Tibial nerve (tissue), 4 donors: ENCODE results near the gene LMCD1. TPM values are rescaled to one million over a fixed set of nuclear protein-coding genes. Genes with fewer than 3 reads are reported as not detected.
A peak's percentile ranks its signal among the peaks of the same experiment; 100 is the strongest.

ENCODE experiments used
- DNase-seq, 2 donors: peaks; one replicate each; pipeline ENCODE4 v3.0.0-alpha.2; 2019; ENCODE audit warnings: low spot score in 2 of 2
- H3K27ac ChIP-seq, 4 donors: fragments of 200-600 bp; sonication (generic) in 3 of 4; one replicate each; pipeline ENCODE4 v1.5.1; 2017 to 2019; ENCODE audit warnings: mild to moderate bottlenecking in 1 of 4
- H3K27me3 ChIP-seq, 2 donors: fragments of 200-600 bp; sonication (generic) in 1 of 2; one replicate each; pipeline versions ENCODE4 v1.5.1 to v1.6.0; 2017 to 2019
- H3K36me3 ChIP-seq, 3 donors: fragments of 200-600 bp; sonication (generic); one replicate each; pipeline ENCODE4 v1.5.1; 2018 to 2019
- H3K4me1 ChIP-seq, 4 donors: fragments of 200-600 bp; sonication (generic) in 3 of 4; one replicate each; pipeline ENCODE4 v1.5.1; 2017 to 2019
- H3K4me3 ChIP-seq, 4 donors: fragments of 200-600 bp; sonication (generic) in 3 of 4; one replicate each; pipeline ENCODE4 v1.5.1; 2017 to 2019; ENCODE audit warnings: mild to moderate bottlenecking in 1 of 4, moderate library complexity in 1 of 4
- H3K9me3 ChIP-seq, 4 donors: fragments of 200-600 bp; sonication (generic) in 3 of 4; one replicate each; pipeline ENCODE4 v1.5.1; 2017 to 2019
- EP300 ChIP-seq, 2 donors: sonication (generic); formaldehyde crosslinking; IDR thresholded peaks; one replicate each; pipeline ENCODE4 v1.6.1; 2017; ENCODE audit warnings: antibody characterized with exemption in 2 of 2, mild to moderate bottlenecking in 1 of 2
- POLR2A ChIP-seq, 2 donors: fragments of 450-650 bp; IDR thresholded peaks; one replicate each; pipeline ENCODE4 v1.6.1; 2017; ENCODE audit warnings: antibody characterized with exemption in 2 of 2, mild to moderate bottlenecking in 2 of 2, moderate library complexity in 2 of 2
- WGBS, 2 donors: methylation state at CpG; one replicate each; pipeline ENCODE4 v1.1.5; 2018; 5-methylcytosine and 5-hydroxymethylcytosine counted together
- total RNA-seq, 4 donors: library from RNA; depleted of rRNA; stranded (reverse); fragments of >200 nt; gene quantifications; one replicate each; pipeline ENCODE4 v1.1.0, GENCODE V29; 2016
- TF ChIP-seq, protein P1 (sequence below), 5 experiments: fragments of 200-600 bp in 3 of 5; fragments of 450-650 bp in 2 of 5; sonication (generic) in 3 of 5; IDR thresholded peaks; one replicate each; pipeline ENCODE4 v1.5.1; 2016 to 2019; ENCODE audit warnings: antibody characterized with exemption in 5 of 5, mild to moderate bottlenecking in 3 of 5, moderate library complexity in 2 of 5

The LMCD1 gene
- total RNA-seq, 4 donors from 2014 or later: 81.2 to 147 (median 92.9) TPM

GRCh38 chr3:8494327-8494726 is 7.3 kb upstream of the LMCD1 start:
- peaks cover 0 to 10% (median 0%) of the 10 kb centered on the region in 3 donors for H3K36me3 ChIP-seq
- H3K27me3 ChIP-seq: no peaks in the 10 kb centered on the region
- peaks cover 0 to 33% (median 8%) of the 10 kb centered on the region in 4 donors for H3K4me1 ChIP-seq
- no peak for TF ChIP-seq EP300 (IDR thresholded peaks at IDR 0.05)
- TF ChIP-seq, protein P1, sequence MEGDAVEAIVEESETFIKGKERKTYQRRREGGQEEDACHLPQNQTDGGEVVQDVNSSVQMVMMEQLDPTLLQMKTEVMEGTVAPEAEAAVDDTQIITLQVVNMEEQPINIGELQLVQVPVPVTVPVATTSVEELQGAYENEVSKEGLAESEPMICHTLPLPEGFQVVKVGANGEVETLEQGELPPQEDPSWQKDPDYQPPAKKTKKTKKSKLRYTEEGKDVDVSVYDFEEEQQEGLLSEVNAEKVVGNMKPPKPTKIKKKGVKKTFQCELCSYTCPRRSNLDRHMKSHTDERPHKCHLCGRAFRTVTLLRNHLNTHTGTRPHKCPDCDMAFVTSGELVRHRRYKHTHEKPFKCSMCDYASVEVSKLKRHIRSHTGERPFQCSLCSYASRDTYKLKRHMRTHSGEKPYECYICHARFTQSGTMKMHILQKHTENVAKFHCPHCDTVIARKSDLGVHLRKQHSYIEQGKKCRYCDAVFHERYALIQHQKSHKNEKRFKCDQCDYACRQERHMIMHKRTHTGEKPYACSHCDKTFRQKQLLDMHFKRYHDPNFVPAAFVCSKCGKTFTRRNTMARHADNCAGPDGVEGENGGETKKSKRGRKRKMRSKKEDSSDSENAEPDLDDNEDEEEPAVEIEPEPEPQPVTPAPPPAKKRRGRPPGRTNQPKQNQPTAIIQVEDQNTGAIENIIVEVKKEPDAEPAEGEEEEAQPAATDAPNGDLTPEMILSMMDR (IDR thresholded peaks at IDR 0.05): no peak
- no peak for TF ChIP-seq POLR2A (IDR thresholded peaks at IDR 0.05)
- WGBS, 2 donors: 93 to 96% methylated on average over 8 of the region's 8 CpGs
- no peaks in the 10 kb centered on the region for H3K9me3 ChIP-seq
- no peak overlapping the region for H3K27ac ChIP-seq
- H3K4me3 ChIP-seq: no peak overlapping the region
- no peak for DNase-seq

GRCh38 chr3:8497582-8497981 is 4.0 kb upstream of the LMCD1 start:
- Histone ChIP-seq H3K4me3 (no peak overlapping the region), H3K36me3 (peaks cover 0 to 10% (median 0%) of the 10 kb centered on the region in 3 donors), H3K27ac (peak overlapping the region in 2 of 4 donors; percentile 87 to 91), H3K27me3 (no peaks in the 10 kb centered on the region), H3K9me3 (no peaks in the 10 kb centered on the region), H3K4me1 (peaks cover 0 to 28% (median 11%) of the 10 kb centered on the region in 4 donors)
- WGBS, 2 donors: 76 to 77% methylated on average over 1 of the region's 1 CpG
- DNase-seq: no peak
- TF ChIP-seq, protein P1 (IDR thresholded peaks at IDR 0.05): no peak
- TF ChIP-seq EP300 (IDR thresholded peaks at IDR 0.05): no peak
- TF ChIP-seq POLR2A (IDR thresholded peaks at IDR 0.05): no peak

GRCh38 chr3:8499181-8499611 is 2.4 kb upstream of the LMCD1 start:
- 16 to 22% methylated on average over 1 of the region's 1 CpG for WGBS, 2 donors
- peaks cover 0 to 44% (median 15%) of the 10 kb centered on the region in 4 donors for H3K4me1 ChIP-seq
- TF ChIP-seq, protein P1 (IDR thresholded peaks at IDR 0.05): no peak
- TF ChIP-seq EP300 (IDR thresholded peaks at IDR 0.05): peak; percentile 34 to 66
- peaks cover 0 to 6% (median 0%) of the 10 kb centered on the region in 3 donors for H3K36me3 ChIP-seq
- H3K27ac ChIP-seq: peak overlapping the region; percentile 16 to 91 (median 69)
- DNase-seq: no peak
- no peaks in the 10 kb centered on the region for H3K9me3 ChIP-seq
- H3K27me3 ChIP-seq: no peaks in the 10 kb centered on the region
- no peak overlapping the region for H3K4me3 ChIP-seq

- no peaks in the 10 kb centered on the region for H3K27me3 ChIP-seq
- DNase-seq: no peak
- no peaks in the 10 kb centered on the region for H3K9me3 ChIP-seq
- no peak for TF ChIP-seq POLR2A (IDR thresholded peaks at IDR 0.05)
- TF ChIP-seq, protein P1 (IDR thresholded peaks at IDR 0.05): no peak
- TF ChIP-seq EP300 (IDR thresholded peaks at IDR 0.05): no peak
- no peaks in the 10 kb centered on the region for H3K36me3 ChIP-seq
- 28 to 34% methylated on average over 11 of the region's 11 CpGs for WGBS, 2 donors
- peaks cover 0 to 57% (median 15%) of the 10 kb centered on the region in 4 donors for H3K4me1 ChIP-seq
- peak overlapping the region; percentile 78 to 91 (median 87) for H3K27ac ChIP-seq
- H3K4me3 ChIP-seq: peak overlapping the region in 1 of 4 donors; percentile 58
Observed at GRCh38 chr3:8500319-8500988, 1.2 kb upstream of the LMCD1 start.

DNA sequence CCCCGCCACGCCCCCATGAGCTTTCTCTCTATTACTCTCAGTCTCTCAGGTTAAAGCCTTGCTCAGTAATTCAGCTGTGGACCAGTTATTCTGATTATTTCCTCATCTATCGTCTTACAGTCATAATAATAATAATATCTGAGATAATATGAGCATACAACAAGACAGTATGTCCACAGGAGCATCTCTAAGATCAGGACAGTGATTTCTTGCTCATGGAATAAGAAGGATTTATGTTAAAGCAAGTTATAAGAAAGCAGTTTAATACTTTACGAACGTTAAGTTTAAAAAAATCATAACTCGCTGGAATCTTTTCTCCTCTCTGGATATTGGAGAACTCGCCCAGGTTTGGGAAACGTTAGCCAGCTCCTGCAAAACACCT is 643 bp upstream of the LMCD1 start:
- H3K36me3 ChIP-seq: no peaks in the 10 kb centered on the region
- WGBS, 2 donors: 4% methylated on average over 8 of the region's 8 CpGs
- no peak for TF ChIP-seq EP300 (IDR thresholded peaks at IDR 0.05)
- TF ChIP-seq POLR2A (IDR thresholded peaks at IDR 0.05): no peak
- TF ChIP-seq, protein P1 (IDR thresholded peaks at IDR 0.05): no peak
- peak overlapping the region; percentile 78 to 91 (median 87) for H3K27ac ChIP-seq
- H3K4me1 ChIP-seq: peaks cover 0 to 62% (median 15%) of the 10 kb centered on the region in 4 donors
- H3K27me3 ChIP-seq: no peaks in the 10 kb centered on the region
- peak overlapping the region; percentile 24 to 58 (median 47) for H3K4me3 ChIP-seq
- no peak for DNase-seq
- no peaks in the 10 kb centered on the region for H3K9me3 ChIP-seq
